HG02885 (cell line): ENCODE results near the gene IL23A.
A peak's percentile ranks its signal among the peaks of the same experiment; 100 is the strongest.

Experiments used
- ATAC-seq: cut with Tn5 transposase; IDR thresholded peaks from one replicate; pipeline ENCODE4 v1.9.1; 2021; ENCODE audit warnings: mild to moderate bottlenecking; ENCODE audit not compliant: unreplicated experiment, poor library complexity

IL23A gene

DNA sequence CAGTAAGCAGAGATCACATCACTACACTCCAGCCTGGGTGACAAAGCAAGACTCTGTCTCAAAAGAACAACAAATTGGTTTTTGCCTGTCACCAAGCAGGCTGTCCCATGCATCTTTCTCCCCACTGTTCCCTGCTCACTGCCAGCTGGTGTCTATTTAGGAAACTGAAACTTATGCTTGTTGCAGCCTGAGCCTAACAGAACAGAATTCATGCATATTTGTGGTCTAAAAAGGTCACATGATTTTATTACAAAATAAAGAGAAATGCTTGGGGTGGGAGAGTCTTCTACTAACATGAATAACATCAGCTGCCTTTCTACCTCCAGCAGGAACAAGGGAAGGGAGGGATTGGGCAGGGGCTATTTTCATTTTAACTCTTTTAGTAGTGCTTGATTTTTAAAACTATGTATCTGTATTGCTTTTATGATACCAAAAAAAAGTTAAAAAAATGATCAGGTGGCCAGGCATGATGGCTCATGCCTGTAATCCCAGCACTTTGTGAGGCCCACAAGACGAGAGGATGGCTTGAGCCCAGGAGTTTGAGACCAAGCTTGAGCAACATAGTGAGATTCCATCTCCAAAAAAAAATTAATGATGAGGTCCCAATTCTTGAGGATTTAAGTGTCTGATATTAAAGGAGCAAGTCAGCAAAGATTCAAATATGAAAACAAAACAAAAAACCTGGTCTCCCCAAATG lies 20.3 kb downstream of the IL23A start:
- no peak for ATAC-seq

DNA sequence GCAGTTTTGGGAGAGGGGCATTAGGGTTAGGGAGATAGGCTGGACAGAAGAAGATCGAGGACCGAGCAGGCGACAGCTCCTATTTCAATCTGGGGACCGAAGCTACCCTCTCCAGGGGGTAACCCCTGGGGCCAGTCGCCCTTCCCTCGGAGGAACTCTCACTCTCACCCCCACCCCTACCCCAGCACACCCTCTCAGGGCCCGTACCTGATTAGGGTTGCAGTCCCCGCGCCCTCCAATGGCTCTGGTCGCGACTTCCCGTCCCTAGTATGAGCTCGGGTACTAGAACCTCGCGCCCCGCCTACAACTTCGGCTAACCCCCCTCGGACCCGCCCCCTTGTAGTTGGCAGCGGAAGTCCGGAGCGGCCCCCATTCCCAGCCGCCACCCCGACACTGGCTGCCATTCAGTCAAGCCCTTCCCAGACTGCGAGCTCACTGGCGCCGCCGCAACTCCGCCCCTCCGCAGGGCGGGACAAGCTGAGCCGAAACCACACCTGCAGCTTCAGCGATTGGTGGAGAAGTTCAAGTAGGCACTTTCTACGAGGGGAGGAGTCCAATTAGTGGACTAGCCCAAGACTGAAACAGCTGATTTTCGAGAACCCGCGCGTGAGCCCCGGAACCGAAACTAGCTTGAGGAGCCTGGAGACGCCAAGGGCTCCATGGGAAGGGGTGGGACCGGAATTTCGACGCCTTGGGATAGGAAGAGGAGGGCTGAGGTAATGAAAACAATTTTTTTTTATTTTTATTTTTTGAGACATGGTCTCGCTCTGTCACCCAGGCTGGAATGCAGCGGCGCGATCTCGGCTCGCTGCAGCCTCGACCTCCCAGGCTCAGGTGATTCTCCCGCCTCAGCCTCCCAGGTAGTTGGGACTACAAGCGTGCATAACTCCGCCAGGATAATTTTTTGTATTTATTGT lies 21.4 kb downstream of the IL23A start, which contains the start of gene STAT2:
Gene STAT2 (minus strand): TSS at position 257 of the 917 bp plus-strand sequence. CDS start 3,536 bp downstream, outside the sequence.
- peak; percentile 96 for ATAC-seq

DNA sequence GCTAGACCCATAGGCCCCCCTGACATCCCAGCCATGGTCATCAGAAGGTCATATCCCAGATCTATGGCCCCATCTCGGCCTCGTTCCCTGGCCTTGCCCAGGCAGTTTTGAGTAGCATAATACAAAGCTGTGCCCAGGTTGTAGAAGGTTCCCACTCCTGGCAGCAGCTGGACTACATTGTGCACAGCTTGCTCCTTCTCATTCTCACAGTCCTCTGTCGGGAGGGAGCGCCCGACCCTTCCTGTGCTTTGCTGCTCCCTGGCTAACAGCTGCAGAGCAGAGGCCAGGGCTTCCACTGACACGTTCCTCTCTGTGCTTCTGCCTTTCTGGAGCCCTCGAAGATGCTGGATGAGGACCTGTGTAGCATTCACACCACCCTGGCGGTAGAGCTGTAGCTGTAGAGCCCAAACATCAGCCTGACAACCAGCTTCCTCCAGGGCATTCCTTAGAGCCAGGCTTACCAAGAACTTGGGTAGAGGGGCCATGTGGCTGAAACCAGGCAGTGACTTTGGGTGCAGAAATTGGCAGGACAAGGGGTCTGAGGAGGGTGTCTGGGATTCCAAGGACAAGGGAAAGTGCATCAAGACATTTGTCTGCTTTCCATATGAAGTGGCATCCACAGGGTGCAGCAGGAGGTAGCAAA lies 22.9 kb downstream of the IL23A start:
- no peak for ATAC-seq

DNA sequence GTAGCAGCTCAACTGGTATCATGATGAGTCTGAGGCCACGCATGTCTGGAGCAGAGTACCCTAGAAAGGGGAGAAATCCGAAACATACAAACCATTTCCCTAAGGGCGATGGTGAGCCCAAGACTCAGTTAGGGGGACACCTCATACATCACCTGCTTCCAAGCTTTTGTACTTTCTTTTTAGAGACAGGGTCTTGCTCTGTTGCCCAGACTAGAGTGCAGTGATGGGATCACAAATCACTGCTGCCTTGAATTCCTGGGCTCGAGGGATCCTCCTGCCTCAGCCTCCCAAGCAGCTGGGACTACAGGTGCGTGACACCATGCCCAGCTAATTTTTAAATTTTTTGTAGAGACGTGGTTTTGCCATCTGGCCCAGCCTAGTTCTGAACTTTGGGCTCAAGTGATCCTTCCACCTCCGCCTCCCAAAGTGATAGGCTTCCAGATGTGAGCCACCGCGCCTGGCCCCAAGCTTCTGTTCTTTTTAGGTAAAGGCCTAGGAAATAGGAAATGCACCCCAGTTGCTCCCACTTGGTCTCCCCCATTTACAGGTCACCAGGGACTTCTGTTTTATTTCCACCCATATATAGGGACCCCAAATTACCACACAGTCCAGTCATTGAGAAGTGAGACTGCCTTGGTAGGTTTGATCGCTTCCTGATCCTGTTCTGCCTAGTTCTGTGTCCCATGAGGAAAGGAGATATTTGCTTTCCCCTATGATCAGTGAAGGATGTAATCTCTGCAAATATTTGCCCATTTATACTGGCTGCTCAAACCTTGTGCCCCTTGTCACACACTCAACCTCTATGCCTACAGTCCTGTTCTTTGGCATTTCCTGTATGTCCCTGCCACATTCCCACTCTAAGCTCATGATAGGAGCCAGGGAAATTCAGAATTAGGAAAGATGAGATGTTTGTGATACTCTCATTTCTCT lies 23.7 kb downstream of the IL23A start, which contains the start of gene APOF:
Gene APOF (minus strand): TSS at position 728 of the 930 bp plus-strand sequence. CDS start 112 bp downstream, at position 616.
- ATAC-seq, result no peak

DNA sequence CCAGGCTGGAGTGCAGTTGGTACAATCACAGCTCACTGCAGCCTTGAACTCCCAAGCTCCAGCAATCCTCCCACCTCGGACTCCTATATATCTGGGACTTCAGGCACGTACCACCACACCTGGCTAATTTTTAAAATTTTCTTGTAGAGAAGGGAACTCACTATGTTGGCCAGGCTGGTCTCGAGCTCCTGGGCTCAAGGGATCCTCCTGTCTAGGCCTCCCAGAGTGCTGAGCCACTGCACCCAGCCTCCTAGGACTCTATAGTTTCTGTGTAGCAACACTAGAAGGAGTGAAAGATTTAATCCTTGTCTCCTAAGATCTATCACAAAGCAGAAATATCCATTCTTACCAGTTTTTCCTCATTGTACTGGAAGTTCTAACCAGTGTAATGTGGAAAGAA lies 28.3 kb downstream of the IL23A start:
- ATAC-seq, result no peak

DNA sequence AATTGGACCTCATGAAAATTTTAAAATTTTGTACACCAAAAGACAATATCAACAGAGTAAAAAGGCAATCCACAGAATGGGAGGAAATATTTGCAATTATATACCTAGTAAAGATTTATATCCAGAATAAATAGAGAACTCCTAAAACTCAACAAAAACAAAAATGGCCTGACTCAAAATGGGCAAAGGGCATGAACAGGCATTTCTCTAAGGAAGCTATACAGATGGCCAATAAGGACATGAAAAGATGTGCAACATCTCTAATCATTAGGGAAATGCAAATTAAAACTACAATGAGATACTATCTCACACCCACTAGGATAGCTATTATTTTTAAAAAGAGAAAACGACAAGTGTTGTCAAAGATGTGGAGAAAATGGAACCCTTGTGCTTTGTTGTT lies 34.8 kb downstream of the IL23A start:
- no peak for ATAC-seq

DNA sequence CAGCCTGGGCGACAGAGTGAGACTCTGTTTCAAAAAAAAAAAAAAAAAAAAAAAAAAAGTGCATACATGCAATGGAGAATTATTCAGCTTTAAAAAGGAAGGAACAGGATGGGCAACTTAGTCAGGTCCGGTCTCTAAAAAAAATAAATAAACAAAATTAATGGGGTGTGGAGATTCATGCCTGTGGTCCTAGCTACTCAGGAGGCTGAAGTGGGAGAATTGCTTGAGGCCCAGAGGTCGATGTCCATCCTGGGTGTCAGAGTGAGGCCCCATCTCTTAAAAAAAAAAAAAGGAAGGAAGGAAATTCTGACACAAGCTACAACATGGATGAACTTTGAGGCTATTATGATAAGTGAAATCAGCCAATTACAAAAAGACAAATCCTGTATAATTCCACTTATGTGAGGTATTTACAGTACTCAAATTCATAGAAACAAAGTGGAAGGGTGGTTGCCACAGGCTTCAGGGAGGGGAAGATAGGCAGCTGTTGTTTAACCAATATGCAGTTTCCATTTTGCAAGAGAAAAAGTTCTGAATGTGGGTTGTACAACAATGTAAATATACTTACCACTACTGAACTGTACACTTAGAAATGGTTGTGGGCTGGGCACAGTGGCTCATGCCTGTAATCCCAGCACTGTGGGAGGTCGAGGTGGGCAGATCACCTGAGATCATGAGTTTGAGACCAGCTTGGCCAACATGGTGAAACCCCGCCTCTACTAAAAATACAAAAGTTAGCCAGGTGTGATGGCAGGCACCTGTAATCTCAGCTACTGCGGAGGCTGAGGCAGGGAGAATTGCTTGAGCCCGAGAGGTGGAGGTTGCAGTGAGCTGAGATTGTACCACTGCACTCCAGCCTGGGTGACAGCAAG lies 36.3 kb downstream of the IL23A start:
- ATAC-seq, result peak; percentile 40

DNA sequence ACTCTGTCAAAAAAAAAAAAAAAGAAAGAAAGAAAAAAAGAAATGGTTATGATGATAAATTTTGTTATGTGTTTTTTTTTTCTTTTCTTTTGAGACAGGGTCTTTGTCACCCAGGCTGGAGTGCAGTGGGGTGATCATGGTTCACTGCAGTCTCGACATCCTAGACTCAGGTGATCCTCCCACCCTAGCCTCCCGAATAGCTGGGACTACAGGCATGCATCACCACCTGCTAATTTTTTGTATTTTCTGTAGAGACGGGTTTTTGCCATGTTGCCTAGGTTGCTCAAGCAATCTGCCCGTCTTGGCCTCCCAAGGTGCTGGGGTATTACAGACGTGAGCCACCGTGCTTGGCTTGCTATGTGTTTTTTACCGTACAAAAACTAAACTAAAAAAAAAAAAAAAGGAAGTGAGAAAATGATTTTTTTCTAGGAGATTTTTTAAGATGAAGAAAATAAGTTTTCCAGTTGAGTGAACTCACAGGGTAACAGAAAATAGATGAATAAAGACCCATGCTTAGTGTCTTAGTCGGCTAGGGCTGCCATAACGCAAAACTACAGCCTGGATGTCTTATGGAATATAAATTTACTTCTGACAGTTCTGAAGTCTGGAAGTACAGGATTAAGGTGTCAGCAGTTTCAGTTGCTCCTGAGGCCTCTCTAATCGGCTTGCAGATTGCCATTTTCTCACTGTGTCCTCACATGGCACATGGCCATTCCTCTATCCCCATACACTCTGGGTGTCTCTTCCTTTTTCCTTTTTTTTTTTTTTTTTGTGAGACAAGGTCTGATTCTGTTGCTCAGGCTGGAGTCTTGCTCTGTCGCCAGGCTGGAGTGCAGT lies 37.1 kb downstream of the IL23A start:
- peak; percentile 72 for ATAC-seq

DNA sequence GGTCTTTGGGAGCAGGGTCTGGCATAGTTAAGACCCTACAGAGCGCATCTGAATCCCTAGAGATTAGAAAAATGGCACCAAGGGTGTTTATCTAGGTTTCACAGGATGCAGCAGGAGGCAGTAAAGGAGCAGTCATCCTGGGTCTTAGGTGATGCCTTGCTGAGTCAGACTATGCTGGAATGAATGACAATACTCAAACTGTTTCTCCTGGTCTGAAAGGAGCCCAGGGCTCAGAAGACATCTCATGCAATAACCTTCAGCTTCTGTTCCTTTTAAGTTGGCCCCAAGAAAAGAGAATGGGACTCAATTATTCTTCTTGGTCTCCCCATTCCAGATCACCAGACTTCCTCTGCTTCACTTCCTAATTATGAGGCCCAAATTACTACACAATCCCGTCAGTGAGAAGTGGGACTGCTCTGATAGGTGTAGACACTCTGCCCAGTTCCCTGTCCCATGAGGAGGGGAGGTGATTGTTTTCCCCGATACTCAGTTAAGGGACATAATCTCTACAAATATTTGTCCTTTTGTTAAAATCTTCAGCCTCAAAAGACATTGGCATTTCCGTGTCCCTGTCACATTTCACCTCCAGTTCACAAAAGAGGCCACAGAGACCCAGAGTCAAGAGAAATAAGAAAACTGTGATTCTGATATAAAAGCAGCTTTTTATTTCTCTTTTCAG lies 38.8 kb downstream of the IL23A start:
- no peak for ATAC-seq

DNA sequence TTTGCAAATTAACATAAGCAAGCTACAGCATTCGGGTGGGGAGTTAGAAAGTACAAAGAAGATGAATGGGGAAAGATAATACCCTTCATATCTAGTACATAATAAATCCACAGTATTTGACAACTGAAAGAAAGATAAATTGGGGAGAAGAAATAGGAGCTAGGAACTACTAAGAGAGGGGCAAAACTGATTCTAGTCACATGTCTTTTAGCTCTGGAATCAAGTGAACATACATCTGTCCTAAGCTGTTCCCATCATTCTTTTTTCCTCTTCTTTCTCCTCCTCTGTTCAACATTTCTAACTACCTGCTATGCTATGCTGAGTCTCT lies 39.3 kb downstream of the IL23A start:
- no peak for ATAC-seq

DNA sequence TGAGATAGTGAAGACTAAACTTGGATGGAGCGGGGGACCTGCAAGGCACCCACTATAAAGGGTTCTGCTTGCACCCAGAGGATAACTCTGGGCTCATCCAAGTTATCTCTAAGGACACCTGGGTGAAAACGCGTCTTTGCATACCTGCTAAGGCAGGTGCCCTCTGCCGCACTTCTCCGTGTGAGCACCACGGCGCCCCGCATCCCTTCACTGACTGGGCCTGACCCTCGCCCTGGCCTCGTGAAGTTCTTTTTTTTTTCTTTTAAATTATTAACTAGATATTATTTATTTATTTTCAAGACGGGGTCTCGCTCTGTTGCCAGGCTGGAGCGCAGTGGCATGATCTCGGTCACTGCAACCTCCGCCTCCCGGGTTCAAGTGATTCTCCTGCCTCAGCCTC lies 43.9 kb downstream of the IL23A start:
- ATAC-seq, result no peak

DNA sequence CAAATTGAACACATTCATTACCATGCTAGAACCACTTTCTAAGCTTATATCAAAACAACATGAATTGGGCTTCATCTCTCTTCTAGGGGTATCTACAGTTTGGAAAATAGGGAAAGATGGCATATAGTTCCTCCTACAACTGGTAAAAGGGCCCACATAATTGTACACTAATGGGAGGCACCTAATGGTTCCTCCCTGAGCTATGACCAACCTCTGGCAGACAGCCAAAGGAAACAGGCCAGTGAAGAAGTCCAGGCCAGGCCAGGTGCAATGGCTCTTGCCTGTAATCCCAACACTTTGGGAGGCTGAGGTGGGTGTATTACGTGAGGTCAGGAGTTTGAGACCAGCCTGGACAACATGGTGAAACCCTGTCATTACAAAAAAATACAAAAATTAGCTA lies 47.2 kb downstream of the IL23A start:
- no peak for ATAC-seq

DNA sequence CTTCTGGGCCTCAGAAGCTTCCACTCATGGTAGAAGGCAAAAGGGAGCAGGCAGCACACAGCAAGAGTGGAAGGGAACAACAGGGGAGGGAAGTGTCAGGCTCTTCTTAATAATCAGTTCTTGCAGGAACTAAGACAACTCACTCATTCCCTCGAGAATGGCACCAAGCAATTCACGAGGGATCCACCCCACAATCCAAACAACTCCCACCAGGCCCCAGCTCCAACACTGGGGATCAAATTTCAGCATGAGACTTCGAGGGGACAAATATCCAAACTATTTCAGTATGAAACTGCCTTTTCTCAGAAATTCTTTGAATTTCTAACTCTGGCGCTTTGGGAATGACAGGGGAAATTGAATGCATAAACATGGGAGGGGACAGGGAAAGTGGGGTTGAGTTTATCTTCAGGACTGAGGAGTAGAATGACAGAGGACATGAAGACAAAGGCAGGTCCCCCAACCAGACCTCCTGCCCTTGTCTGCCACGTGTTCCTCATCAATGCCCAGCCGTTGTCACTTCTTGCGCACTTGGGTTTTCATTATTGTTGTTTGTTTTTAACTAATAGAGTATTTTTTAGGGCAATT lies 48.6 kb downstream of the IL23A start:
- no peak for ATAC-seq

DNA sequence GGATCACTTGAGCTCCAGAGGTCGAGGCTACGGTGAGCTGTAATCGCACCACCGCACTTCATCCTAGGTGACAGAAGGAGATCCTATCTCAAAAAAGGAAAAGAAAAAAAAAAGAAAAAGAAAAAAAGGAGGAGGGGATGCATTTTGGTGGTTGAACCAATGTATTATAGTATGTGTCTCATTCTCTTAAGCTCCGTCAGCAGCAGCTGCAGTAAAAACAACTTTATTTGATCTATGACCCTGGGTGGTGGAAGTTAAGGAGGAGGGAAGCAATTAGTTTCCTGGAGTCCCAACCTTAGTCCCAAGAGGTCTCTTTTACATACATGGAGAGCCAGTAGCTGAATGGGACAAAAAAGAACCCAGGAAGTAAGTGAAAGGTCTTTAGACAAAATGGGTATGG lies 50.7 kb downstream of the IL23A start:
- no peak for ATAC-seq
